B cell (primary cell): ENCODE results near the gene ADAMTS17. TPM values are rescaled to one million over a fixed set of nuclear protein-coding genes. Genes with fewer than 3 reads are reported as not detected.

Experiments used
- ATAC-seq: fragments of 200-7000 bp; cut with Tn5 transposase; one replicate; pipeline ENCODE4 v1.10.0; 2021; ENCODE audit warnings: low read depth, mild to moderate bottlenecking, moderate number of reproducible peaks, moderate library complexity
- CTCF ChIA-PET: fragments of 350-600 bp; sonication (Branson Sonifier 250); formaldehyde crosslinking; loops from one replicate; lab custom pipeline; 2021; ENCODE audit warnings: antibody characterized with exemption, inconsistent platforms; lab: Charles Lee
- POLR2A ChIA-PET: fragments of 350-600 bp; sonication (Branson Sonifier 250); formaldehyde crosslinking; loops from one replicate; lab custom pipeline; 2021; ENCODE audit warnings: antibody characterized with exemption; lab: Charles Lee
- DNase-seq: peaks from one replicate; pipeline ENCODE4 v3.0.0; 2013
- H2AFZ ChIP-seq: 2 replicates; pipeline ENCODE4 v1.6.1; 2012; ENCODE audit warnings: mild to moderate bottlenecking, low read depth, low read length; ENCODE audit not compliant: insufficient read depth, poor library complexity, severe bottlenecking
- H3K27ac ChIP-seq, 2 donors: 1 replicate in 1 of 2; 2 replicates in 1 of 2; pipeline ENCODE4 v1.5.1; 2012 to 2013; ENCODE audit warnings: low read length in 2 of 2, mild to moderate bottlenecking in 2 of 2, moderate library complexity in 1 of 2
- H3K27me3 ChIP-seq, 4 experiments: fragments of 200-600 bp in 1 of 4; sonication (generic) in 1 of 4; replicated peaks in 1 of 4; 1 replicate in 2 of 4; 2 replicates in 2 of 4; pipeline versions ENCODE4 v1.6.1 to v1.7.0; 2013 to 2016; ENCODE audit warnings: low read length in 3 of 4, mild to moderate bottlenecking in 2 of 4, mixed read lengths in 1 of 4, moderate library complexity in 1 of 4; ENCODE audit not compliant: insufficient read depth in 4 of 4, control insufficient read depth in 3 of 4; ENCODE audit errors: control extremely low read depth in 1 of 4
- H3K36me3 ChIP-seq, 2 experiments: replicated peaks in 1 of 2; 1 replicate in 1 of 2; 2 replicates in 1 of 2; pipeline versions ENCODE4 v1.6.1 to v1.7.1; 2013; ENCODE audit warnings: low read length in 1 of 2; ENCODE audit not compliant: insufficient read depth in 2 of 2, control insufficient read depth in 1 of 2; ENCODE audit errors: control extremely low read depth in 1 of 2, extremely low read depth in 1 of 2
- H3K4me1 ChIP-seq, 2 donors: fragments of 200-600 bp in 1 of 2; sonication (generic) in 1 of 2; 1 replicate in 1 of 2; 2 replicates in 1 of 2; pipeline versions ENCODE4 v1.5.1 to v1.6.1; 2013 to 2017; ENCODE audit warnings: low read length in 2 of 2; ENCODE audit not compliant: control insufficient read depth in 2 of 2, insufficient read depth in 2 of 2
- H3K4me2 ChIP-seq: replicated peaks from 2 replicates; pipeline ENCODE3; 2012; ENCODE audit warnings: mild to moderate bottlenecking, low read depth, low read length; ENCODE audit not compliant: poor library complexity, severe bottlenecking
- H3K4me3 ChIP-seq, 5 experiments: fragments of 200-600 bp in 1 of 5; sonication (generic) in 1 of 5; 1 replicate in 3 of 5; 2 replicates in 2 of 5; pipeline versions ENCODE4 v1.5.1 to v1.7.0; 2011 to 2016; ENCODE audit warnings: low read length in 4 of 5, mild to moderate bottlenecking in 4 of 5, low read depth in 2 of 5, control low read depth in 1 of 5, moderate library complexity in 1 of 5; ENCODE audit not compliant: insufficient read depth in 1 of 5; ENCODE audit errors: control extremely low read depth in 1 of 5, extremely low read depth in 1 of 5
- H3K79me2 ChIP-seq: fragments of 200-600 bp; sonication (generic); one replicate; pipeline ENCODE4 v1.6.0; 2016; ENCODE audit warnings: low read length; ENCODE audit not compliant: control insufficient read depth, insufficient read depth
- H3K9ac ChIP-seq: fragments of 200-600 bp; sonication (generic); 2 replicates; pipeline ENCODE4 v1.6.1; 2017; ENCODE audit warnings: mild to moderate bottlenecking, low read length, moderate library complexity
- H3K9me3 ChIP-seq, 3 donors: one replicate each; pipeline versions ENCODE4 v1.6.1 to v1.7.1; 2013; ENCODE audit warnings: low read length in 2 of 3; ENCODE audit not compliant: control insufficient read depth in 2 of 3, insufficient read depth in 1 of 3; ENCODE audit errors: control extremely low read depth in 1 of 3
- H4K20me1 ChIP-seq: 2 replicates; pipeline ENCODE4 v1.6.0; 2012; ENCODE audit warnings: mild to moderate bottlenecking, low read length; ENCODE audit not compliant: insufficient read depth, control insufficient read depth, poor library complexity, severe bottlenecking
- H3K27ac Mint-ChIP-seq: one replicate; pipeline ENCODE4 v1.8.0; 2021; ENCODE audit warnings: mixed read lengths
- H3K27me3 Mint-ChIP-seq: one replicate; pipeline ENCODE4 v1.8.0; 2021; ENCODE audit warnings: mixed read lengths
- H3K4me1 Mint-ChIP-seq: one replicate; pipeline ENCODE4 v1.8.0; 2021; ENCODE audit warnings: mixed read lengths
- H3K4me3 Mint-ChIP-seq: one replicate; pipeline ENCODE4 v1.8.0; 2021; ENCODE audit warnings: mixed read lengths
- H3K9me3 Mint-ChIP-seq: one replicate; pipeline ENCODE4 v1.8.0; 2022; ENCODE audit warnings: mixed read lengths; ENCODE audit not compliant: insufficient read depth
- EZH2 ChIP-seq: IDR thresholded peaks from 2 replicates; pipeline ENCODE4 v1.6.1; 2012; ENCODE audit warnings: borderline replicate concordance, low read depth, mild to moderate bottlenecking, moderate library complexity, low read length; ENCODE audit not compliant: insufficient read depth, poor library complexity, severe bottlenecking
- WGBS: methylation state at CpG from one replicate; pipeline ENCODE4 v1.1.5; 2013; ENCODE audit warnings: missing lambda C conversion rate; ENCODE audit not compliant: insufficient coverage; 5-methylcytosine and 5-hydroxymethylcytosine counted together
- intact Hi-C: fragments of 100-400 bp; cut with micrococcal nuclease; formaldehyde crosslinking; loops from one replicate; pipeline ENCODE4 v1.10.0; 2022
- polyA plus RNA-seq: library from polyadenylated mRNA; depleted of rRNA; stranded (reverse); fragments of >200 nt; gene quantifications from 2 replicates; pipeline ENCODE4 v1.2.3, GENCODE V29; 2012
- total RNA-seq, 2 donors: library from RNA; stranded (reverse); fragments of 120-200 nt in 1 of 2; gene quantifications; 1 replicate in 1 of 2; 2 replicates in 1 of 2; pipeline versions ENCODE4 v1.2.3 to v1.2.4, GENCODE V29; 2013 to 2022
- TF ChIP-seq, protein P1 (sequence below): fragments of 200-600 bp; IDR thresholded peaks from one replicate; pipeline ENCODE4 v1.8.0; 2022; ENCODE audit warnings: antibody characterized with exemption, mild to moderate bottlenecking

Gene ADAMTS17
- total and polyA plus RNA-seq, 2 donors (not counting 1 experiment from before 2014, with no cell fraction given) = 0.10 TPM; not detected in 1

DNA sequence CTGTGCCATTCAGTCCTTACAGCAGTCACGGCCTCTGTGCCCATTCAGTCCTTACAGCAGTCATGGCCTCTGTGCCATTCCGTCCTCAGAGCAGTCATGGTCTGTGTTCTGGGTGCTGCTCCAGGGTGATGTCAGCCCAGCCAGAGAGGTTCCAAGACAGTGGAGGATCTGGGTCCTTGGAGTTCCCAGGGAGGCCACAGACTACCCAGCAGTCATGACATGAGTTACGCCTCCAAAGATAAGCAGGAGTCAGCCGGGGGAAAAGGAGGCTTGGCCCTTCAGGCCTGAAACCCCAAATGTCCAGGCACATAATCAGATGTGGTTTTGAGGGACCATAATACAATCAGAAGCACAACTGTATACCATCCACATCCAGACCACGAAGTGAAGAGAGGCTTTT lies 115.7 kb downstream of the ADAMTS17 start:
- no peaks in the 10 kb centered on the region for H3K4me1 Mint-ChIP-seq
- Histone ChIP-seq H3K27me3 (no peaks in the 10 kb centered on the region), H4K20me1 (no peaks in the 10 kb centered on the region), H3K79me2 (no peaks in the 10 kb centered on the region), H3K4me1 (no peaks in the 10 kb centered on the region), H3K36me3 (no peaks in the 10 kb centered on the region), H3K4me3 (no peak overlapping the region), H3K27ac (no peak overlapping the region), H3K9me3 (peaks cover 0 to 12% (median 0%) of the 10 kb centered on the region in 3 donors), H2AFZ (no peak overlapping the region), H3K9ac (no peak overlapping the region), H3K4me2 (no peak overlapping the region)
- ATAC-seq = no peak
- CTCF ChIA-PET = no interaction called here
- no peak for DNase-seq
- intact Hi-C loops = no loop called here
- no peak overlapping the region for H3K27ac Mint-ChIP-seq
- POLR2A ChIA-PET = no interaction called here
- H3K27me3 Mint-ChIP-seq = peaks cover 4% of the 10 kb centered on the region
- H3K4me3 Mint-ChIP-seq = no peak overlapping the region
- WGBS = 81% methylated on average over 4 of the region's 5 CpGs
- TF ChIP-seq, protein P1, sequence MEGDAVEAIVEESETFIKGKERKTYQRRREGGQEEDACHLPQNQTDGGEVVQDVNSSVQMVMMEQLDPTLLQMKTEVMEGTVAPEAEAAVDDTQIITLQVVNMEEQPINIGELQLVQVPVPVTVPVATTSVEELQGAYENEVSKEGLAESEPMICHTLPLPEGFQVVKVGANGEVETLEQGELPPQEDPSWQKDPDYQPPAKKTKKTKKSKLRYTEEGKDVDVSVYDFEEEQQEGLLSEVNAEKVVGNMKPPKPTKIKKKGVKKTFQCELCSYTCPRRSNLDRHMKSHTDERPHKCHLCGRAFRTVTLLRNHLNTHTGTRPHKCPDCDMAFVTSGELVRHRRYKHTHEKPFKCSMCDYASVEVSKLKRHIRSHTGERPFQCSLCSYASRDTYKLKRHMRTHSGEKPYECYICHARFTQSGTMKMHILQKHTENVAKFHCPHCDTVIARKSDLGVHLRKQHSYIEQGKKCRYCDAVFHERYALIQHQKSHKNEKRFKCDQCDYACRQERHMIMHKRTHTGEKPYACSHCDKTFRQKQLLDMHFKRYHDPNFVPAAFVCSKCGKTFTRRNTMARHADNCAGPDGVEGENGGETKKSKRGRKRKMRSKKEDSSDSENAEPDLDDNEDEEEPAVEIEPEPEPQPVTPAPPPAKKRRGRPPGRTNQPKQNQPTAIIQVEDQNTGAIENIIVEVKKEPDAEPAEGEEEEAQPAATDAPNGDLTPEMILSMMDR = no peak
- TF ChIP-seq EZH2 = no peak
- no peaks in the 10 kb centered on the region for H3K9me3 Mint-ChIP-seq

DNA sequence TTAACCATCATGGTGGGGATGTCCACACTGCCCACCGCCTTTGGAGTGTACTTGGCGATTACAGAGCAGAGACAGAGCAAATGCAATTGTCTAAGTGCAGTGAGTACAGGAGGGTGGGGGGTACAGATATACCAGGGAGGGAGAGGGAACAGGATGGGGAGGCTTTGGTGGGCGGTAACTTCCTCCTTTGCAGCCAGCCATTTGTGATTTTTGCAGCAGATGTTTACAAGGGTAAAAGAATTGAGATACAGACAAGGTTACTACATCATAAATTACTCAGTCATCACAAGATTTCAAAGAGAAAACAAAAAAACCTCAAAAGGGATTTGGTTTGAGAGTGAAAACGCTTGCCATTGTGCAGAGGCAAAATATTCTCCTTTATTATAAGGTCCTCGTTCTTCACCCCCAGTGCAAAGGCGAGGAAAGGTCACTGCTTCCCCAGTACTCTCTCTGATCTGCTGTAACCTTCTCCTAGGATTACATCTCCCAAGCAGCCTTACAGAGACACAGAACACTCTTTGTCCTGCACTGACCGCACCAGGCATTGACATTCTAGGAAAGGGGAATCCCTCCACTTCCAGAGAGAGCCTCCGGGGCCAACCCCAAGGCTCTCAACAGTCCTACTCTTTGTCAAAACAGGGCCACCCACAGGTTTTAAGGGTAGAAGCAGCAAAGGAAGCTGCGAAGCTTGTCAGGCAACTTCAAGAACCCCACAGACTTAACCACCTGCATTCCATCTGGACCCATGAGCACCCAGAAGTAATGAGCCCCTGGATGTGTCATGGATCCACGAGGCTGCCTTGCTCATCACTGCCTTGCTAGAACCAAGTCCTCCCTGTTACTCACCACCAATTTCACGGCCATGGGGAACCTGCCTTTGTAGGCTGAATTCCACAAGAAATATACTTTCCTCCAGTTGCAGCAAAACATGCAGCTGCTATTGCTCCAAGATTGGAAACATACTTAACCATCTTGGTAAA lies 117.3 kb downstream of the ADAMTS17 start:
- Histone ChIP-seq H3K9me3 (peaks cover 0 to 12% (median 0%) of the 10 kb centered on the region in 3 donors), H3K4me1 (no peaks in the 10 kb centered on the region), H3K79me2 (no peaks in the 10 kb centered on the region), H4K20me1 (no peaks in the 10 kb centered on the region), H3K4me2 (no peak overlapping the region), H3K9ac (no peak overlapping the region), H2AFZ (no peak overlapping the region), H3K27ac (no peak overlapping the region), H3K36me3 (no peaks in the 10 kb centered on the region), H3K4me3 (no peak overlapping the region), H3K27me3 (no peaks in the 10 kb centered on the region)
- POLR2A ChIA-PET = no interaction called here
- Mint-ChIP-seq H3K4me1 (no peaks in the 10 kb centered on the region), H3K27me3 (no peaks in the 10 kb centered on the region), H3K27ac (no peak overlapping the region), H3K9me3 (no peaks in the 10 kb centered on the region), H3K4me3 (no peak overlapping the region)
- no peak for ATAC-seq
- intact Hi-C loops = no loop called here
- 90% methylated on average over 9 of the region's 11 CpGs for WGBS
- DNase-seq = no peak
- TF ChIP-seq EZH2 = no peak
- TF ChIP-seq, protein P1 = no peak
- CTCF ChIA-PET = no interaction called here
